Urothelium cell line (cell line): ENCODE data around the gene MAP3K15.

ENCODE experiments used
- DNase-seq: peaks from one replicate; pipeline ENCODE4 v3.0.0; 2011; ENCODE audit warnings: low spot score, mixed read lengths
- FAIRE-seq: peaks from 2 replicates; lab custom pipeline; 2011; peaks lifted over from hg19 to GRCh38; lab: Jason Lieb, UNC

Gene MAP3K15

GRCh38 chrX:19354625-19355024 lies 160.7 kb downstream of the MAP3K15 start:
- no peak for DNase-seq
- no peak for FAIRE-seq

GRCh38 chrX:19350941-19351384 lies 164.3 kb downstream of the MAP3K15 start:
- FAIRE-seq = no peak
- no peak for DNase-seq

- FAIRE-seq (no peak), DNase-seq (no peak)
These were observed 166.0 kb downstream of the MAP3K15 start for GRCh38 chrX:19349264-19349663.

GRCh38 chrX:19347916-19348315 lies 167.4 kb downstream of the MAP3K15 start:
- no peak for FAIRE-seq
- no peak for DNase-seq

- FAIRE-seq (no peak), DNase-seq (no peak)
These were observed 170.6 kb downstream of the MAP3K15 start for GRCh38 chrX:19344661-19345060.

GRCh38 chrX:19343535-19344408 lies 171.5 kb downstream of the MAP3K15 start, which contains the start of gene PDHA1:
Gene PDHA1, plus strand, starts transcription at chrX:19343927. Its CDS starts 111 bp downstream, at chrX:19344038.
- no peak for FAIRE-seq
- DNase-seq = peak; percentile 81

GRCh38 chrX:19343085-19343534 lies 172.2 kb downstream of the MAP3K15 start:
- DNase-seq = no peak
- no peak for FAIRE-seq

GRCh38 chrX:19342331-19342906 lies 172.9 kb downstream of the MAP3K15 start:
- no peak for FAIRE-seq
- no peak for DNase-seq

GRCh38 chrX:19334945-19335626 lies 180.2 kb downstream of the MAP3K15 start:
- no peak for DNase-seq
- no peak for FAIRE-seq

GRCh38 chrX:19332983-19333382 lies 182.3 kb downstream of the MAP3K15 start:
- FAIRE-seq (no peak), DNase-seq (no peak)

GRCh38 chrX:19331831-19332230 lies 183.5 kb downstream of the MAP3K15 start:
- DNase-seq (no peak), FAIRE-seq (no peak)

- FAIRE-seq = no peak
- no peak for DNase-seq
These were observed 188.7 kb downstream of the MAP3K15 start for GRCh38 chrX:19326567-19326966.
